Measurements from ENCODE around the gene STXBP4.
"Not testable (repeated sequence)": the region's sequence is repeated elsewhere in the genome, so short reads cannot be mapped to it uniquely, and the experiment has no call there.

STXBP4 gene

GRCh38 chr17:55056526-55056925 is 88.0 kb downstream of the STXBP4 start:
- DNase-seq (ENCODE audit: low spot score), result no peak

DNA sequence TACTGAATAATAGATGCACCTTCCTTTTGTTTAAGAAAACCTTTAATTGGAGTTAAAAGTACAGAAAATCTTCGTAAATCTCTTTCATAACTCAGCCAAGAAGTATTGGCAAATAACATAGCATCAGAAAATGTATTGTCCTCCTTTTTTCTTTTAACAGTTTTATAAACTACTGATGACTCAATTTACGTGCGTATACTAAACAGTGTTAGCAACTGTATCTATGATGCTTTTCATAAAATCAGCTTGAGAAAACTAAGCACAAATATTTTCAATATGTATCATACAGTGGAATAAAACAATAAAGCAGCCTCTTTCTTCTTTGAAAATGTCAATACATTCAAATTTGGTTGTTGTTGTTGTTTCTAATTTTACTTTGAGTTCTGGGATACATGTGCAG is 88.6 kb downstream of the STXBP4 start:
- DNase-seq (ENCODE audit: low spot score), result no peak

GRCh38 chr17:55059724-55060123 is 91.2 kb downstream of the STXBP4 start:
- DNase-seq (ENCODE audit: low spot score), result no peak

DNA sequence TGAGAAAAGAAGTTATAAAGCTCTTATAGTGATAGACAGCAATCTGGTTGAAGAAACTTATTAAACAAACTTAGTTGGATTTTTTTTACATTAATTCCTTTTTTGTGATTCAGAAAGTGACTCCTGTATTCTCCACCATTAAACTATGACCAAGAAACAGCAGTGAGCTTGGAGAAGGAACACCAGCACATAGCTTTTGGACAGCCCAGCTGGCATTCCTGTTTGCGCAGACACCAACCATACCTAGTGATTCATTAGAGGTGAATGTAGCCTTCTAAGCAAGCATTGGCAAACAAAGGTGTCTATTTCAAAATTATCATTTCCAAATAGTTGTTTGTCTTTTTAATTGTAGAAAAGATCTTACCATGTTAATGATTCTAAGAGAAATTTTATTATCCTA is 94.4 kb downstream of the STXBP4 start:
- DNase-seq (ENCODE audit: low spot score), result peak; percentile 13

- DNase-seq (ENCODE audit: low spot score), result no peak
Observed at GRCh38 chr17:55063885-55064874, 95.6 kb downstream of the STXBP4 start.

- DNase-seq (ENCODE audit: low spot score), result no peak
Observed at GRCh38 chr17:55067697-55068439, 99.3 kb downstream of the STXBP4 start.

- DNase-seq (ENCODE audit: low spot score), result no peak
Observed at GRCh38 chr17:55068862-55069811, 100.6 kb downstream of the STXBP4 start.

- no peak for DNase-seq (ENCODE audit: low spot score)
Observed at GRCh38 chr17:55069983-55070529, 101.5 kb downstream of the STXBP4 start.

DNA sequence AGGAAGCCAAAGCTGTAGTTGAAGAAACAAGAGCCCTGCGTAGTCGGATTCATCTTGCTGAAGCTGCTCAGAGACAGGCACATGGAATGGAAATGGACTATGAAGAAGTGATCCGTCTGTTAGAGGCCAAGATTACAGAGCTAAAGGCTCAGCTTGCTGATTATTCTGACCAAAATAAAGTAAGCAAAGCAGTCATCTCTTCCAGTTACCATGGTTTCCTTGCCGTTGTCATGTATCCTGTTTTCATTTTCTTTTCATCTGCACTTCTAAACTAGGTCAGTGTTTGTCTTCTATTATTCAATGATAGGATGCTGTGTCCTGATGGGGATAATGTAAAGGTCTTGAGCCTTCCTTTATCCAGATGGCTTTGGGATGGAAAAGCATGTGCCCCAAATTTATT is 104.3 kb downstream of the STXBP4 start:
- DNase-seq (ENCODE audit: low spot score), result no peak

DNA sequence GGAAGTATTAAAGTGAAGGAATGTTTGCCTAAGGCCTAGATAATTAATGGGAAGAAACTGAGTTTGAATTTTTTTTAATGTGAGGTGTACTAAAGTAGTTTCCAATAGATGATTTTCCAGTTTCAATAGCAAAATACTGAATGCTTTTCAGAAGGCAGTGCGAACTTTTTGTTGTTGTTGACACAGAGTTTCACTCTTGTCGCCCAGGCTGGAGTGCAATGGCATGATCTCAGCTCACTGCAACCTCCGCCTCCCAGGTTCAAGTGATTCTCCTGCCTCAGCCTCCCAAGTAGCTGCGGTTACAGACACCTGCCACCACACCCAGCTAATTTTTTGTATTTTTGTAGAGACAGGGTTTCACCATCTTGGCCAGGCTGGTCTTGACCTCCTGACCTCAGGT is 104.9 kb downstream of the STXBP4 start:
- not testable (repeated sequence) for DNase-seq (ENCODE audit: low spot score)

GRCh38 chr17:55081559-55081958 is 113.0 kb downstream of the STXBP4 start:
- no peak for DNase-seq (ENCODE audit: low spot score)

GRCh38 chr17:55086635-55087058 is 118.1 kb downstream of the STXBP4 start:
- DNase-seq (ENCODE audit: low spot score), result peak; percentile 12

GRCh38 chr17:55089256-55089655 is 120.7 kb downstream of the STXBP4 start:
- DNase-seq (ENCODE audit: low spot score), result no peak

GRCh38 chr17:55090079-55090492 is 121.5 kb downstream of the STXBP4 start:
- no peak for DNase-seq (ENCODE audit: low spot score)

- no peak for DNase-seq (ENCODE audit: low spot score)
Observed at GRCh38 chr17:55093353-55093752, 124.8 kb downstream of the STXBP4 start.

GRCh38 chr17:55098765-55099164 is 130.2 kb downstream of the STXBP4 start:
- DNase-seq (ENCODE audit: low spot score), result no peak

GRCh38 chr17:55110521-55110920 is 142.0 kb downstream of the STXBP4 start:
- DNase-seq (ENCODE audit: low spot score), result no peak

DNA sequence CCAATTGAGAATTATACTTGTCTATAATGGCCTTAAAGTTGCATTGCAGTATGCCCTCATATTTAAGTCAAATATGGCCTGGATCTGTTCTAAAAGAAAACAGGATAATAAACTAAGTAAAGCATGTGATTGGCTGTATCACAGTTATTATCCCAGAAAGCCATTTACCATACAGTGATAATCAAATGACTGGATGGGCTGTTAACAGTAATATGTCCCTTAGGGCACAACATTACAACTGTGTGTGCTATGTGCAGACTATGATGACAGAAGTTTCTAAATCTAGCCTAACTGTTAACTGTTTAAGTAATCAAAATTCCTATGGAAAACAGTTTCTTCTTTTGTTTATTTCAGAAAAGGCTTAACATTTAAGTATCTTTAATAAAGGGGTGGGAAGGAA is 145.7 kb downstream of the STXBP4 start:
- DNase-seq (ENCODE audit: low spot score), result no peak

- no peak for DNase-seq (ENCODE audit: low spot score)
Observed at GRCh38 chr17:55116440-55116914, 147.9 kb downstream of the STXBP4 start.

GRCh38 chr17:55117164-55117563 is 148.6 kb downstream of the STXBP4 start:
- no peak for DNase-seq (ENCODE audit: low spot score)

DNA sequence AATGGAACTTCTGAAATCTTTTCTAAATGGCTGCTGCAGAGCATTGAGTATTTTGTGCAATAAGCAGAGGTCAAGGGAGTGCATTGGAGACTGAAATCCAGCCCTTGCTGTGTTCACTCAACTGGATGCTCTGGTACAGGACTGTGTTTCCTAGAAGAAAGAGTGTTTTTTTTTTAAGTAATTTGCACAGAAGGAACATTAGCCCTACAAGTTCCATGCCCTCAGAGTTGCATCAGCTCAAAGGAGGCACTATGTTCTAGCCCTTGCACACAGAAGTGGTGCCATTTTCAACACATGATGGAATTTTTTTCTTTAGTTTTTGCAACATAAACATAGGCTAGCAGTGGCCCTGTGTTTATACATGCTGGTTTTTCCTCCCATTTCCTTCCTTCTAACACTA is 152.1 kb downstream of the STXBP4 start:
- no peak for DNase-seq (ENCODE audit: low spot score)
